Right atrium auricular region (tissue), 2 donors: ENCODE results near the gene CLASP2. TPM values are rescaled to one million over a fixed set of nuclear protein-coding genes. Genes with fewer than 3 reads are reported as not detected.
A peak's percentile ranks its signal among the peaks of the same experiment; 100 is the strongest.
"Not testable (repeated sequence)": the region's sequence is repeated elsewhere in the genome, so short reads cannot be mapped to it uniquely, and the experiment has no call there.

Experiments used
- DNase-seq: peaks from one replicate; pipeline ENCODE4 v3.0.0-alpha.2; 2019; ENCODE audit warnings: low spot score
- H3K27ac ChIP-seq, 2 donors: fragments of 200-600 bp; sonication (generic); 1 replicate in 1 of 2; 2 replicates in 1 of 2; pipeline ENCODE4 v1.5.1; 2016 to 2019
- H3K27me3 ChIP-seq, 2 donors: fragments of 200-600 bp; sonication (generic); one replicate each; pipeline versions ENCODE4 v1.5.1 to v1.6.0; 2017 to 2019
- H3K36me3 ChIP-seq: fragments of 200-600 bp; sonication (generic); one replicate; pipeline ENCODE4 v1.5.1; 2016
- H3K4me1 ChIP-seq, 2 donors: fragments of 200-600 bp; sonication (generic); one replicate each; pipeline versions ENCODE4 v1.5.1 to v1.6.0; 2017 to 2019
- H3K4me3 ChIP-seq, 2 donors: fragments of 200-600 bp; sonication (generic); 1 replicate in 1 of 2; 2 replicates in 1 of 2; pipeline ENCODE4 v1.5.1; 2017 to 2019; ENCODE audit warnings: mild to moderate bottlenecking in 1 of 2, moderate library complexity in 1 of 2
- H3K9me3 ChIP-seq, 2 donors: fragments of 200-600 bp; sonication (generic); one replicate each; pipeline ENCODE4 v1.5.1; 2019
- CTCF ChIP-seq, 2 donors: fragments of 200-600 bp; sonication (generic); IDR thresholded peaks; one replicate each; pipeline ENCODE4 v1.5.1; 2019; ENCODE audit warnings: antibody characterized with exemption in 2 of 2
- total RNA-seq, 2 donors: library from RNA; depleted of rRNA; stranded (reverse); fragments of >200 nt; gene quantifications; one replicate each; pipeline ENCODE4 v1.1.0, GENCODE V29; 2016

CLASP2 gene
- total RNA-seq, 2 donors from 2014 or later, result 32.3 to 71.8 TPM

- peaks cover 2 to 28% of the 10 kb centered on the region in 2 donors for H3K4me1 ChIP-seq
- TF ChIP-seq CTCF (IDR thresholded peaks at IDR 0.05), result no peak
- no peaks in the 10 kb centered on the region for H3K36me3 ChIP-seq
- H3K9me3 ChIP-seq, result no peaks in the 10 kb centered on the region
- no peak for DNase-seq
- H3K27ac ChIP-seq, result peak overlapping the region; percentile 75 to 86
- peak overlapping the region; percentile 45 to 53 for H3K4me3 ChIP-seq
- no peaks in the 10 kb centered on the region for H3K27me3 ChIP-seq
These were observed 59.4 kb downstream of the CLASP2 start for GRCh38 chr3:33658621-33658990.

DNA sequence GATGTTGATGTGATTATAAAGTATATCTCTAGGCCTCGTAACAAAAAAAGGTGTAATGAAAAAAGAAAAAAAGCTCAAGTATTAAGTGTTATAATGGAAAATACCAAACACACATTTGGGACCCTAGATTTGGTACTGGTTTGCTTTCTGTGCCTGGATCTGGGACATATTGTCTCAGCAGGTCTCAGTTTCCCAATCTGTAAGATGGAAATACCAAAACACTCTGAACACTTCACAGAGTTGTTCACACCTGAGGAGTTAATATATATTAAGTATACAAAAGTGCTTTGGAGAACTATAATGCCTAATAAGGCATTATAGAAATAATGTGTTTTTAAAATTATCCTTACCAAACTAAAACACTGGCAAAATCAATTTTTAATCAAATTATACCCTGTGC lies 60.0 kb downstream of the CLASP2 start:
- Histone ChIP-seq H3K4me3 (peak overlapping the region in 1 of 2 donors; percentile 53), H3K27me3 (no peaks in the 10 kb centered on the region), H3K36me3 (no peaks in the 10 kb centered on the region), H3K27ac (peak overlapping the region; percentile 75 to 86), H3K4me1 (peaks cover 2 to 34% of the 10 kb centered on the region in 2 donors), H3K9me3 (no peaks in the 10 kb centered on the region)
- no peak for DNase-seq
- no peak for TF ChIP-seq CTCF (IDR thresholded peaks at IDR 0.05)

DNA sequence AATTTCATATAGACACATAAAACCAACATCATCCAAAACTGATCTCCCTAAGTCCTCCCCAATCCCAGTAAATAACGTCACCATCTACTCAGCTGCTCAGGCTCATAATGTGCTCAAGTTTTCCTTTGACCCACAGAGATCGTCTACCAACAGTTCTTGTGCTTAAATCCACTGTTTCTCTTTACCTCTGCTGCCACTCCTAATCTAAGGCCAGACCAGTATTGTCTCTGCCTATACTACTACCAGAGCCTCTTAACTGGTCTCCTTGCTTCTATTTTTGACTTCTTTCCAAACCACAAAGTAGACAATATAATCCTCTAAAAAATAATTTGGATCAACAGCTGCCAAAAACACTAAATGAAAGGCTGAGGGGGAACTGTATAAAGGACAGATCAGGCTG lies 65.3 kb downstream of the CLASP2 start:
- TF ChIP-seq CTCF (IDR thresholded peaks at IDR 0.05), result no peak
- Histone ChIP-seq H3K9me3 (no peaks in the 10 kb centered on the region), H3K27ac (no peak overlapping the region), H3K4me3 (no peak overlapping the region), H3K4me1 (peaks cover 0 to 19% of the 10 kb centered on the region in 2 donors), H3K27me3 (no peaks in the 10 kb centered on the region), H3K36me3 (no peaks in the 10 kb centered on the region)
- no peak for DNase-seq

DNA sequence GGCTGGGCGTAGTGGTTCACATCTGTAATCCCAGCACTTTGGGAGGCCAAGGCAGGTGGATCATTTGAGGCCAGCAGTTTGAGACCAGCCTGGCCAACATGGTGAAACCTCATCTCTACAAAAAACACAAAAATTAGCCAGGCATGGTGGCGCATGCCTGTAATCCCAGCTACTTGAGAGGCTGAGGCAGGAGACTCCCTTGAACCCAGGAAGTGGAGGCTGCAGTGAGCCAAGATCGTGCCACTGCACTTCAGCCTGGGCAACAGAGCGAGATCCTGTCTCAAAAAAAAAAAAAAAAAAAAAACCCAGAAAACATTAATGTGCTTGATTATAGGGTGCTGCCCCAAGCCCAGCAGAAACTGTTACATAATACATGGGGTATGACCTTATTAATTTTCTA lies 67.0 kb downstream of the CLASP2 start:
- not testable (repeated sequence) for H3K9me3 ChIP-seq, H3K27ac ChIP-seq, H3K4me3 ChIP-seq, H3K27me3 ChIP-seq, H3K36me3 ChIP-seq, DNase-seq
- H3K4me1 ChIP-seq, result peaks cover 0 to 15% of the 10 kb centered on the region in 2 donors

DNA sequence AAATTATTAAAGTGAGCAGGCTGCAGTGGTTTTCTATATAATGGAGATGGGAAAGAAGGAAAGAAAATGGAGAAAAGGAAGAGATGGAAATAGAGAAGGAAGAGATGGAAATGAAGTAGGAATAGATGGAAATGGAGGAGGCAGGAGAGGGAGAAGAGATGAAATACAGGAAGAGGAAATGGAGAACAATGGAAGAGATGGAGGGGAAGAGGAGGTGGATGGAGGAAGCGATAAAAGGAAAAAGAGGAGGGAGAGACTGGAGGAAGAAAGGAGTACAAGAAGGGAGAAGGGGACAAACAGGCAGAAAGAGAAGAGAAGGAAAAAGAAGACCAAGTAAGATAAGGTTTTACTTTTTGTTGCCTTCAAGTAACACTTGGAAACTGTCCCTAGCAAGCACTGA lies 67.6 kb downstream of the CLASP2 start:
- no peak for TF ChIP-seq CTCF (IDR thresholded peaks at IDR 0.05)

DNA sequence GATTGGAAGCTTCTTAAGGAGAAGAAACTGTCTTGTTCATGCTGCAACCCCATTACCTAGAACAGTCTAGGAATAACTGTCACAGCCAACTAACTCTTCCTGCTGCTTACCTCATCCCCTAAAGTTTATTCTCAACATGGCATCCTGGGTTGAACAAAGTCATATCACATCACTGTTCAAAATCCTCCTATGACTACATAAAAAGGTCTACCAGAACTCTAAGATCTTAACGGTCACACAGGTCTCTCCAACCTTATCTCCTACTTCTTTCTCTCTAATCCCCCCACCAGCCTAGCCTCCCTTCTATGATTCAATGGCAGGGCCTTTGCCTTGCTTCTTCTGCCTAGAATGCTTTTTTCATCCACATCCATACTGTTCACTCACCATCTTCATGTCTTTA lies 69.3 kb downstream of the CLASP2 start:
- TF ChIP-seq CTCF (IDR thresholded peaks at IDR 0.05), result no peak
- peaks cover 0 to 27% of the 10 kb centered on the region in 2 donors for H3K4me1 ChIP-seq
- H3K4me3 ChIP-seq, result no peak overlapping the region
- H3K27me3 ChIP-seq, result no peaks in the 10 kb centered on the region
- DNase-seq, result no peak
- H3K36me3 ChIP-seq, result peaks cover 3% of the 10 kb centered on the region
- H3K27ac ChIP-seq, result no peak overlapping the region
- H3K9me3 ChIP-seq, result no peaks in the 10 kb centered on the region

More for the DNA sequence above, 67.6 kb downstream of the CLASP2 start:
- Histone ChIP-seq H3K9me3 (no peaks in the 10 kb centered on the region), H3K27ac (no peak overlapping the region), H3K27me3 (no peaks in the 10 kb centered on the region), H3K4me1 (peaks cover 0 to 17% of the 10 kb centered on the region in 2 donors), H3K4me3 (no peak overlapping the region), H3K36me3 (no peaks in the 10 kb centered on the region)
- DNase-seq, result no peak
